Measurements from ENCODE around the gene ALKAL2.

ALKAL2 gene

DNA sequence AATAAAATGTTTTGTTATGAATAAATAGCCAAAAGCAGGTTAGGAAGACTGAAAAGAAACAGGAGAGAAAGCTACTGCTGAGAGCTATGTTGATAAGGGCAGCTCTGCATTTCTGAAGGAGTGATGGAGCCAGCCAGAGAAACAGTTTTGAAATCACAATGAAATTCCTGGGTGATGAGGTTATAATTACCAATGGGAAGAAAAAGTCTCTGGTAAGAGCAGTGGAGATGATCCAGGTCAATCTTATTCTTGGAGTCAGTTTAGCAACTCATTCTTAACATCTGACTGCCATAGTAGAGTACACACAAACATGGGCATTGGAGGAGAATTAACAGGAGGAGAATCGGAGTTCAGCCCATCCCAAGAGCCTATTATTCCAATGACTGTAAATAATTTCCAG is 2.4 kb downstream of the ALKAL2 start:
- DNase-seq (ENCODE audit: low read depth) = peak; percentile 74
- no peak overlapping the region for H3K4me3 ChIP-seq (ENCODE audit: control insufficient read depth, low read depth, low read length)
- TF ChIP-seq, protein P1, sequence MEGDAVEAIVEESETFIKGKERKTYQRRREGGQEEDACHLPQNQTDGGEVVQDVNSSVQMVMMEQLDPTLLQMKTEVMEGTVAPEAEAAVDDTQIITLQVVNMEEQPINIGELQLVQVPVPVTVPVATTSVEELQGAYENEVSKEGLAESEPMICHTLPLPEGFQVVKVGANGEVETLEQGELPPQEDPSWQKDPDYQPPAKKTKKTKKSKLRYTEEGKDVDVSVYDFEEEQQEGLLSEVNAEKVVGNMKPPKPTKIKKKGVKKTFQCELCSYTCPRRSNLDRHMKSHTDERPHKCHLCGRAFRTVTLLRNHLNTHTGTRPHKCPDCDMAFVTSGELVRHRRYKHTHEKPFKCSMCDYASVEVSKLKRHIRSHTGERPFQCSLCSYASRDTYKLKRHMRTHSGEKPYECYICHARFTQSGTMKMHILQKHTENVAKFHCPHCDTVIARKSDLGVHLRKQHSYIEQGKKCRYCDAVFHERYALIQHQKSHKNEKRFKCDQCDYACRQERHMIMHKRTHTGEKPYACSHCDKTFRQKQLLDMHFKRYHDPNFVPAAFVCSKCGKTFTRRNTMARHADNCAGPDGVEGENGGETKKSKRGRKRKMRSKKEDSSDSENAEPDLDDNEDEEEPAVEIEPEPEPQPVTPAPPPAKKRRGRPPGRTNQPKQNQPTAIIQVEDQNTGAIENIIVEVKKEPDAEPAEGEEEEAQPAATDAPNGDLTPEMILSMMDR (conservative IDR thresholded peaks at IDR 0.05; ENCODE audit: control insufficient read depth, insufficient read depth, low read depth, low read length) = no peak

DNA sequence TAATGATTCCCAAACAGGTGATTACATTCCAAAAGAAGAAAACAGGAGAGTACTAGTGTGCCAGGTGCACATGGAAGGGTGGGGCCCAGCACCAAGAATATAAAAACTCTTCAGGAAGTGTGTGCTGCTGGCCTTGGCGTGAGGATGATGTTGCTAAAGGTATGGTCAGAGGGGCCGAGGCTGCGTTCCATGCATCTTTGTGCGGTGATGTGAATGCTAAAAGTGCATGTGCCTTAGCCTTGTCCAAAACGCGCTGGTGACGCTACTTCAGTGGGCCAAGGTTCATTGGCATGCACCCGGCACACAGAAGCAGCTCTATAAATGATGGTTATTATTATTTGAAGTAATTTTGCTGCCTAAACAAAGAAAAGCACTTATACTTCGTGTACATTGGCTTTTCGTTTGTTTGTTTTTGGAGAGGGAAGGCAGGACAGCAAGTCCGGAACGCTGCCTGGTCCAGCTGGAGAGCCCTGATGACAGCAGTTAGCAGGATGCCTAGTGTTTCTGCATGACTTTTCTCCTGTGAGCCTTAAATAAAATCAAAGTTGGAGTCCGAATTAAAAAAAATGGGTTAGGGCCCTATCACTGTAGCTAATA is 2.9 kb downstream of the ALKAL2 start:
- DNase-seq (ENCODE audit: low read depth) = no peak
- H3K4me3 ChIP-seq (ENCODE audit: control insufficient read depth, low read depth, low read length) = no peak overlapping the region
- TF ChIP-seq, protein P1 (conservative IDR thresholded peaks at IDR 0.05; ENCODE audit: control insufficient read depth, insufficient read depth, low read depth, low read length) = no peak

DNA sequence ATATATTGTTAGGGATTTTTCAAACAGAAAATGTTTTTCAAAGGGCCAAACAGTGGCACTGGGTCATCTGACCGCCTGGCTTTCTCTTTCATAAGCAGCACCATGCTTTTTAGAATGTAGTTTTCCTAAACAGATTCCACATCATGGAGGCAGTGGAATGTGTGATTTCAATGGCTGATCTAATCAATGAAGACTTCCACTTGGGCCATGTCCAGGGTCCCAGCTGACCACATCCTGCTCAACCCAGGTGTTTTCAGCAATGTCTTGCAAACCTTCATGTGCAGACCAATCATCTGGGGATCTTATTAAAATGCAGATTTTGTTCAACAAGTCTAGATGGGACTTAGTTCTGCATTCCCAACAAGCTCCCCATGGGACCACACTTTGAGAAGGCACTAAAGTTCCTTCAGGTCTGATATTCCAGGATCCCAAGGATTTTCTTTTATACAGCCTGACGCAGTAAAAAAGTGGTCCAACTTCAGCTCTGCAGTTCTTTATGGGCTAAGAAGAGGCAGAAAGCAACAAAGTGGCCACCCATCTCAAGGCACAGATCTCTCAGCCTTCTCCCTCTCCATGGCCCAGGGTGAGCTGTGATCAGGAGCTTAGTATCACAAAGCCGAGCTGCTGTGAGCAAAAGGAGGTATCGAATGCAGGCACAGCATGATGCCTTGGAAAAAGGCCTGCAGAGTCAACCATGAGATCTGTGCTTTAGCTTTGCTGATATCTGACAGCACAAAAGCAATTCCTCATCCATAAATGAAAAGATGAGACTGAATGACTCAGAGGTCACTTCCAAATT is 3.7 kb downstream of the ALKAL2 start:
- H3K4me3 ChIP-seq (ENCODE audit: control insufficient read depth, low read depth, low read length) = no peak overlapping the region
- DNase-seq (ENCODE audit: low read depth) = no peak
- TF ChIP-seq, protein P1 (conservative IDR thresholded peaks at IDR 0.05; ENCODE audit: control insufficient read depth, insufficient read depth, low read depth, low read length) = no peak

DNA sequence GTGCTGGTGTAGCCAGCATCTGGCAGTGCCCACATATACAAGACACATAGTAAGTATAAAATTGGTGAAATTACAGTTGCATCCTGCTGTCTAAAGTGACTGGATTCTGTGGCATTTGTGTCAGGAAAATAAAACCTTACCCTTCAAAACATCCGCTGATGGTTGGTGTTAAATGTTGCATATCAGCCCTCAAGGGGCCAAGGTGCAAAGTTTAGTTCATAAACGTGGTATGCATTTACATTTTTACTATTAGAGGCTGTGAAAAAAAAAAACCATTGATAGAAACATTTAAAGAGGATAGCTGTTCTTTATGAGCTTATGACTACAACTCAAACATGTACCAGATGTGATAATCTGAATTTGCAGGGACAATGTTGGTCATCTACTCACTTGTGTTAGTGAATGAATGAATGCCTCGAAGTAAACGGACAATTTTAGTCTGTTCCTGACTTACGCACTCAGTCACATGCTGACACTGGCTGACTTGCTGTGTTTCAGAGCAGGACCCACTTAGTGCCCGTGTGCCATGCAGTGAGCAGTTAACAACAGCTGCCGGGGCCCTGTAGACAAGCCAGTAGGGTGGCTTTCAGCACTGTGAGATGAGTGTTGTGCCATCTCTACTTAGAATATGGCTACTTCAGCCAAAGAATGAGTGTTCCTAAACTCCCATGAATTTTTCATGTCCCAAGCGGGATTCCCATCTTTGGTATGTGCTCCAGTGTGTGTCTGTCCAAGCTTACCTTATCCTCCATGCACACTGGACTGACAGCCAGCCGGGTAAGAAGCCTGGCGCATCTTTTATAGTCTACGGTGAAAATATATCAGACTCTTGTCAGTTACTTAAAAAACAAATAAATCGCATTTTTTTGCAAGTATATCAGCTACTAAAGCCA is 5.3 kb downstream of the ALKAL2 start:
- no peak overlapping the region for H3K4me3 ChIP-seq (ENCODE audit: control insufficient read depth, low read depth, low read length)
- TF ChIP-seq, protein P1 (conservative IDR thresholded peaks at IDR 0.05; ENCODE audit: control insufficient read depth, insufficient read depth, low read depth, low read length) = no peak
- DNase-seq (ENCODE audit: low read depth) = no peak

DNA sequence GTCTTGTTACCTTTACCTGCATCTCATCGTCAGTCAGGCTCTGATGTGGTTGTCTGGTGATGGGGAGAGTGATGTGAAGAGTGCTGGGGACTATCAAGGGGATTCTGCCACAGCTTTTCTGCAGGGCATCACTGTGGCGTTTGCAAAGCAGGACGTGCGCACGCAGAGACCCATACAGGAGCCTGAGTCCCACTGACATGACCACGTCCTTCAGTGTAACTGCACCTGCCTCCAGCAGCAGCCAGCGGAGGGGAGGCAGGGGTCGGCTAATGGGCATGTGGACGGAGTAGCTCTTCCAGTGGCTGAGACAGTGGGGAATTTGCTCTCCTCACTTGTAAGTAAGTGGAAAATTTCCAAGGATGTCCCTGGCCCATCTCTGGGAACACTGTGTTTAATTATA is 6.5 kb downstream of the ALKAL2 start:
- H3K4me3 ChIP-seq (ENCODE audit: control insufficient read depth, low read depth, low read length) = no peak overlapping the region
- TF ChIP-seq, protein P1 (conservative IDR thresholded peaks at IDR 0.05; ENCODE audit: control insufficient read depth, insufficient read depth, low read depth, low read length) = no peak
- no peak for DNase-seq (ENCODE audit: low read depth)

DNA sequence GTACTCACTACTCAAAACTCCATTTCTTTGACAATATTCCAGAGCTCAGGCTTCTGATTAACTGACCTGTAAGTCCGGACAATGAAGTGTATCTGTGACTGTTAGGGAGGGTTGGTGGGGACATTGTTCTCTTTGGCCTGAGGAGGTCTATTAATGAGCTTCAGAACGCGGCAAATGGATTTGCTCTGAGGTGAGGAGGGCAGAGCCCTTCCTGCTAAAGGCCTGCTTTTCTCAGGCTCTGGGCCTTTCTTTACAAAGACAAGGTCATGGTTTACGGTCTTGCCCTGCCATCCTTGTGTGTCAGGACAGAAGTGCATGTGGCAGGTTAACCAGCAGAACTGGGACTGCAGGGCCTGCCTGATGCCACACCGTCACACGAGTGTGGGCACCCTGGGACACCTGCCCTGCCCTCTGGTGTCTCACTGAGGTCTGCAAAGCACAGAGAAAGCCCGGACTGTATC is 7.2 kb downstream of the ALKAL2 start:
- H3K4me3 ChIP-seq (ENCODE audit: control insufficient read depth, low read depth, low read length) = no peak overlapping the region

More for the DNA sequence above, 7.2 kb downstream of the ALKAL2 start:
- TF ChIP-seq, protein P1 (conservative IDR thresholded peaks at IDR 0.05; ENCODE audit: control insufficient read depth, insufficient read depth, low read depth, low read length) = no peak
- DNase-seq (ENCODE audit: low read depth) = no peak

Data from fibroblast of mammary gland (primary cell).